MM.1S (cell line): ENCODE results near the gene PTPDC1.

Experiments
- CTCF ChIP-seq: fragments of 300-600 bp; sonication (generic); IDR thresholded peaks from 2 replicates; pipeline ENCODE4 v1.5.1; 2016; ENCODE audit warnings: antibody characterized with exemption, low read length, mixed read lengths
- EZH2 ChIP-seq: fragments of 300-600 bp; sonication (generic); optimal IDR thresholded peaks from 2 replicates; pipeline ENCODE3; 2017; ENCODE audit warnings: low read depth, mild to moderate bottlenecking, antibody characterized with exemption, low read length, mixed read lengths
- EZH2phosphoT487 ChIP-seq: fragments of 300-600 bp; sonication (generic); IDR thresholded peaks from 2 replicates; pipeline ENCODE4 v1.6.1; 2018; ENCODE audit warnings: antibody characterized with exemption, low read length

- TF ChIP-seq CTCF (no peak), EZH2 (no peak), EZH2phosphoT487 (no peak)
These were observed 69.6 kb downstream of the PTPDC1 start for GRCh38 chr9:94153905-94154304.
